Measurements from ENCODE around the gene RMRP.

DNA sequence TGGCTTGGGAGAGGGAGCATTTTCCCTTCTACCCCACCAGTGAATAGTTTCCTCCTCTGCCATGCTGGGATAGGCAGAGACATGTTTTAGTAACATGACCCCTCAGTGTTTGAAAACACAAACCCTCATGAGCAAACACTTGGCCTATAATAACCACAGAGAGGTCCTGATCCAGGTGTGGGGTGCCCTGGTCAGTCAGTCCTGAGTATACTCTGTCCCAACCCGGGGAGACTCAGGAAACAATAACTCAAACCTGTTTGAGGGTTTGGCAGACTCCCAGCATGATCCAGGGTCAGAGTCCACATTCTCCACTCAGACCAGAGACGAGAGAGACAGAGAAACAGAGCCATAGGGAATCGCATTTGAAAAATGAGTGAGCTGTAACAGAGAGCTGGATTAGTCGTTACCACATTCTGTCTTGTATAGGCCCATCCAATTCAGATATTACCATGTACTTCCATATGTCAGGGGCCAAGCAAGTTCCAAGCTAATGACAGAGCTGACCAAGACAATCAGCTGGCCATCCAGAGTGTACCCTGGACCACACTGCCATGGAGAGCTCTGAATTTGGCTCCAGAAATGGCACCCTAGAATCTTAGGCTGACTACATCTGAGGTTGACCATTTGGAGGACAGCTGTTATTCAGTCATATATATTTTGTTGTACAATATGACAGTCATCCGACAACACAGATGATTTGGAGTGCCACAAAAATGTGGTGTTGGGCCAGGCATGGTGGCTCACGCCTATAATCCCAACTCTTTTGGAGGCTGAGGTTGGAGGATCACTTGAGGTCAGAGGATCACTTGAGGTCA lies 11.7 kb upstream of the RMRP start:
- TF ChIP-seq ZBTB17 (tag by site-specific recombination; IDR thresholded peaks at IDR 0.05) (no peak), ZNF302 (tag by site-specific recombination; IDR thresholded peaks at IDR 0.05; ENCODE audit: low read depth) (no peak), GLI2 (tag by site-specific recombination; IDR thresholded peaks at IDR 0.05; ENCODE audit: borderline replicate concordance, low read depth) (no peak), ZNF701 (tag by site-specific recombination; IDR thresholded peaks at IDR 0.05) (no peak), ZEB2 (tag by site-specific recombination; IDR thresholded peaks at IDR 0.05) (no peak), ZNF747 (tag by site-specific recombination; IDR thresholded peaks at IDR 0.05) (no peak), KLF16 (tag by site-specific recombination; IDR thresholded peaks at IDR 0.05) (no peak), SCRT2 (tag by site-specific recombination; IDR thresholded peaks at IDR 0.05) (no peak), ZNF776 (tag by site-specific recombination; IDR thresholded peaks at IDR 0.05; ENCODE audit: borderline replicate concordance) (no peak)
- TF ChIP-seq, protein P1, sequence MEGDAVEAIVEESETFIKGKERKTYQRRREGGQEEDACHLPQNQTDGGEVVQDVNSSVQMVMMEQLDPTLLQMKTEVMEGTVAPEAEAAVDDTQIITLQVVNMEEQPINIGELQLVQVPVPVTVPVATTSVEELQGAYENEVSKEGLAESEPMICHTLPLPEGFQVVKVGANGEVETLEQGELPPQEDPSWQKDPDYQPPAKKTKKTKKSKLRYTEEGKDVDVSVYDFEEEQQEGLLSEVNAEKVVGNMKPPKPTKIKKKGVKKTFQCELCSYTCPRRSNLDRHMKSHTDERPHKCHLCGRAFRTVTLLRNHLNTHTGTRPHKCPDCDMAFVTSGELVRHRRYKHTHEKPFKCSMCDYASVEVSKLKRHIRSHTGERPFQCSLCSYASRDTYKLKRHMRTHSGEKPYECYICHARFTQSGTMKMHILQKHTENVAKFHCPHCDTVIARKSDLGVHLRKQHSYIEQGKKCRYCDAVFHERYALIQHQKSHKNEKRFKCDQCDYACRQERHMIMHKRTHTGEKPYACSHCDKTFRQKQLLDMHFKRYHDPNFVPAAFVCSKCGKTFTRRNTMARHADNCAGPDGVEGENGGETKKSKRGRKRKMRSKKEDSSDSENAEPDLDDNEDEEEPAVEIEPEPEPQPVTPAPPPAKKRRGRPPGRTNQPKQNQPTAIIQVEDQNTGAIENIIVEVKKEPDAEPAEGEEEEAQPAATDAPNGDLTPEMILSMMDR (tag by site-specific recombination; IDR thresholded peaks at IDR 0.05) = no peak
- TF ChIP-seq, protein P2, sequence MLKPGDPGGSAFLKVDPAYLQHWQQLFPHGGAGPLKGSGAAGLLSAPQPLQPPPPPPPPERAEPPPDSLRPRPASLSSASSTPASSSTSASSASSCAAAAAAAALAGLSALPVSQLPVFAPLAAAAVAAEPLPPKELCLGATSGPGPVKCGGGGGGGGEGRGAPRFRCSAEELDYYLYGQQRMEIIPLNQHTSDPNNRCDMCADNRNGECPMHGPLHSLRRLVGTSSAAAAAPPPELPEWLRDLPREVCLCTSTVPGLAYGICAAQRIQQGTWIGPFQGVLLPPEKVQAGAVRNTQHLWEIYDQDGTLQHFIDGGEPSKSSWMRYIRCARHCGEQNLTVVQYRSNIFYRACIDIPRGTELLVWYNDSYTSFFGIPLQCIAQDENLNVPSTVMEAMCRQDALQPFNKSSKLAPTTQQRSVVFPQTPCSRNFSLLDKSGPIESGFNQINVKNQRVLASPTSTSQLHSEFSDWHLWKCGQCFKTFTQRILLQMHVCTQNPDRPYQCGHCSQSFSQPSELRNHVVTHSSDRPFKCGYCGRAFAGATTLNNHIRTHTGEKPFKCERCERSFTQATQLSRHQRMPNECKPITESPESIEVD (tag by site-specific recombination; IDR thresholded peaks at IDR 0.05) = no peak
- TF ChIP-seq, protein P3, sequence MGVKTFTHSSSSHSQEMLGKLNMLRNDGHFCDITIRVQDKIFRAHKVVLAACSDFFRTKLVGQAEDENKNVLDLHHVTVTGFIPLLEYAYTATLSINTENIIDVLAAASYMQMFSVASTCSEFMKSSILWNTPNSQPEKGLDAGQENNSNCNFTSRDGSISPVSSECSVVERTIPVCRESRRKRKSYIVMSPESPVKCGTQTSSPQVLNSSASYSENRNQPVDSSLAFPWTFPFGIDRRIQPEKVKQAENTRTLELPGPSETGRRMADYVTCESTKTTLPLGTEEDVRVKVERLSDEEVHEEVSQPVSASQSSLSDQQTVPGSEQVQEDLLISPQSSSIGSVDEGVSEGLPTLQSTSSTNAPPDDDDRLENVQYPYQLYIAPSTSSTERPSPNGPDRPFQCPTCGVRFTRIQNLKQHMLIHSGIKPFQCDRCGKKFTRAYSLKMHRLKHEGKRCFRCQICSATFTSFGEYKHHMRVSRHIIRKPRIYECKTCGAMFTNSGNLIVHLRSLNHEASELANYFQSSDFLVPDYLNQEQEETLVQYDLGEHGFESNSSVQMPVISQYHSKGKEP (tag by site-specific recombination; IDR thresholded peaks at IDR 0.05) = no peak

All from HEK293 (cell line).